ENCODE results near the gene SLC9A9. TPM values are rescaled to one million over a fixed set of nuclear protein-coding genes. Genes with fewer than 3 reads are reported as not detected.

Gene SLC9A9
- total and polyA plus RNA-seq, 2 of the 8 experiments (the other 6 are each of a cell fraction or from before 2014, with no cell fraction given) = 0.48 to 1.1 TPM

DNA sequence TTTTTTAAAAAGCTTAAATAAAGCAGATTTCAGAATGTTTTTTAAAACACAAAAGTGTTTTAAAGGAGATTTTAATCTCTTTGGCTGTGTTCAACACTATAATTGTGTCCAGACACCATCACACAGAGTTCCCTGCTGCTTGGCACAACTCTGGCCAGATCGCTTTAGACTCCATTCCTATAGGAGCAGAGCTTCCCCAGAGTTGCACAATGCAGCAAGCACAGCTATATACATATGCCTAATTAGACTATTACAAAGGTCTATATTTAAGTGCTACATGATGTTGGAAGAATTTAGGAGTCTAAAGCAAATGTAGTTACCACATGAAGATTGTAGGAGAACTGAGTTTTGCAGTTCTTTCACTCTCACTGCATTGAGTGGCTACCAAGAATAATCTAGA, 11.2 kb downstream of the SLC9A9 start:
- Histone ChIP-seq H4K91ac (replicated peaks; ENCODE audit: insufficient read length, low read length) (no peak overlapping the region), H2BK15ac (ENCODE audit: low read length) (no peak overlapping the region), H3K36me3 (ENCODE audit: control insufficient read depth in 2 of 4, insufficient read depth in 4 of 4, low read length in 3 of 4) (no peaks in the 10 kb centered on the region), H2AFZ (ENCODE audit: low read length) (no peak overlapping the region), H3K4me1 (replicated peaks in 1 of 4; ENCODE audit: control insufficient read depth in 3 of 4, insufficient read depth in 4 of 4, low read length in 3 of 4) (peaks cover 0 to 7% (median 0%) of the 10 kb centered on the region in 4 experiments; a peak in 1 of 7 replicates), H3K4me2 (ENCODE audit: insufficient read depth in 1 of 2, low read depth in 2 of 2, low read length in 2 of 2) (no peak overlapping the region), H3K56ac (replicated peaks; ENCODE audit: insufficient read length, low read depth, low read length) (no peak overlapping the region), H3K9ac (replicated peaks in 1 of 4; ENCODE audit: extremely low read depth in 1 of 4, low read depth in 3 of 4, low read length in 3 of 4) (no peak overlapping the region), H3K79me1 (ENCODE audit: low read depth, low read length) (no peaks in the 10 kb centered on the region), H3K18ac (ENCODE audit: extremely low read depth, low read length) (no peak overlapping the region), H2BK12ac (ENCODE audit: low read depth, low read length) (no peak overlapping the region), H3K9me3 (ENCODE audit: insufficient read depth in 2 of 2, low read depth in 1 of 2, low read length in 1 of 2) (no peaks in the 10 kb centered on the region), H4K20me1 (replicated peaks in 1 of 2; ENCODE audit: control insufficient read depth in 1 of 2, insufficient read depth in 2 of 2, low read length in 2 of 2) (no peaks in the 10 kb centered on the region), H4K5ac (ENCODE audit: insufficient read length, low read depth, low read length) (no peak overlapping the region), H3K23me2 (ENCODE audit: low read depth, low read length) (no peaks in the 10 kb centered on the region), H4K8ac (ENCODE audit: extremely low read depth, insufficient read depth, low read length) (no peak overlapping the region), H3K79me2 (ENCODE audit: control insufficient read depth in 1 of 2, insufficient read depth in 2 of 2, low read length in 2 of 2) (no peaks in the 10 kb centered on the region), H2AK5ac (ENCODE audit: low read depth, low read length) (no peak overlapping the region), H3K4me3 (ENCODE audit: extremely low read depth in 1 of 4, insufficient read depth in 2 of 4, low read depth in 3 of 4, low read length in 4 of 4) (no peak overlapping the region), H2BK5ac (ENCODE audit: low read depth, low read length) (no peak overlapping the region), H2BK20ac (ENCODE audit: low read length) (no peak overlapping the region), H3K27me3 (replicated peaks in 1 of 4; ENCODE audit: control insufficient read depth in 3 of 4, extremely low read depth in 1 of 4, insufficient read depth in 3 of 4, low read length in 3 of 4) (no peaks in the 10 kb centered on the region), H3K23ac (ENCODE audit: insufficient read length) (no peak overlapping the region), H3K4ac (replicated peaks; ENCODE audit: insufficient read length, low read depth, low read length) (no peak overlapping the region), H3K14ac (ENCODE audit: insufficient read length) (no peak overlapping the region), H2BK120ac (replicated peaks; ENCODE audit: low read depth, low read length) (no peak overlapping the region), H3K27ac (ENCODE audit: low read depth, low read length) (no peak overlapping the region)
- WGBS, 2 experiments (ENCODE audit: extremely low coverage in 1 of 2, insufficient coverage in 1 of 2, insufficient read length in 1 of 2, insufficient replicate concordance in 2 of 2, low coverage in 1 of 2, low lambda C conversion rate in 2 of 2, missing lambda C conversion rate in 1 of 2) = 100% methylated on average over 1 of the region's 1 CpG; no CpG with 5 or more reads in 1 of the 2 experiments
- ChIA-PET CTCF (ENCODE audit: partially characterized antibody) (no interaction called here), POLR2A (ENCODE audit: partially characterized antibody) (no interaction called here)
- FAIRE-seq = no peak
- DNase-seq (ENCODE audit: low read depth in 1 of 2, low spot score in 2 of 2) = no peak
- no peak for TF ChIP-seq BACH1 (IDR thresholded peaks at IDR 0.05; ENCODE audit: low read length)
- TF ChIP-seq CEBPB (IDR thresholded peaks at IDR 0.05; ENCODE audit: low read depth, low read length) = no peak
- no peak for TF ChIP-seq EGR1 (IDR thresholded peaks at IDR 0.05; ENCODE audit: borderline replicate concordance, low read depth, low read length)
- TF ChIP-seq, protein P1, sequence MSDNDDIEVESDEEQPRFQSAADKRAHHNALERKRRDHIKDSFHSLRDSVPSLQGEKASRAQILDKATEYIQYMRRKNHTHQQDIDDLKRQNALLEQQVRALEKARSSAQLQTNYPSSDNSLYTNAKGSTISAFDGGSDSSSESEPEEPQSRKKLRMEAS (IDR thresholded peaks at IDR 0.05) = no peak
- TF ChIP-seq SIRT6 (IDR thresholded peaks at IDR 0.05; ENCODE audit: low read length) = no peak
- no peak for TF ChIP-seq SUZ12 (IDR thresholded peaks at IDR 0.05; ENCODE audit: low read length)
- no peak for TF ChIP-seq ZNF274 (IDR thresholded peaks at IDR 0.05; ENCODE audit: borderline replicate concordance, extremely low read depth, low read length)
- no peak for TF ChIP-seq SIN3A (conservative IDR thresholded peaks at IDR 0.05 in 1 of 2, IDR thresholded peaks at IDR 0.05 in 1 of 2; ENCODE audit: low read depth in 1 of 2, low read length in 2 of 2)
- no peak for TF ChIP-seq RFX5 (IDR thresholded peaks at IDR 0.05; ENCODE audit: borderline replicate concordance, low read depth, low read length)
- TF ChIP-seq SAP30 (IDR thresholded peaks at IDR 0.05; ENCODE audit: insufficient read depth, insufficient replicate concordance, low read length) = no peak
- TF ChIP-seq BCL11A (IDR thresholded peaks at IDR 0.05; ENCODE audit: low read depth in 2 of 2, low read length in 2 of 2) = no peak
- TF ChIP-seq, protein P2, sequence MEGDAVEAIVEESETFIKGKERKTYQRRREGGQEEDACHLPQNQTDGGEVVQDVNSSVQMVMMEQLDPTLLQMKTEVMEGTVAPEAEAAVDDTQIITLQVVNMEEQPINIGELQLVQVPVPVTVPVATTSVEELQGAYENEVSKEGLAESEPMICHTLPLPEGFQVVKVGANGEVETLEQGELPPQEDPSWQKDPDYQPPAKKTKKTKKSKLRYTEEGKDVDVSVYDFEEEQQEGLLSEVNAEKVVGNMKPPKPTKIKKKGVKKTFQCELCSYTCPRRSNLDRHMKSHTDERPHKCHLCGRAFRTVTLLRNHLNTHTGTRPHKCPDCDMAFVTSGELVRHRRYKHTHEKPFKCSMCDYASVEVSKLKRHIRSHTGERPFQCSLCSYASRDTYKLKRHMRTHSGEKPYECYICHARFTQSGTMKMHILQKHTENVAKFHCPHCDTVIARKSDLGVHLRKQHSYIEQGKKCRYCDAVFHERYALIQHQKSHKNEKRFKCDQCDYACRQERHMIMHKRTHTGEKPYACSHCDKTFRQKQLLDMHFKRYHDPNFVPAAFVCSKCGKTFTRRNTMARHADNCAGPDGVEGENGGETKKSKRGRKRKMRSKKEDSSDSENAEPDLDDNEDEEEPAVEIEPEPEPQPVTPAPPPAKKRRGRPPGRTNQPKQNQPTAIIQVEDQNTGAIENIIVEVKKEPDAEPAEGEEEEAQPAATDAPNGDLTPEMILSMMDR (IDR thresholded peaks at IDR 0.05; ENCODE audit: control extremely low read depth in 1 of 3, insufficient read depth in 1 of 3, low read depth in 1 of 3, low read length in 3 of 3) = no peak
